Activated naive CD4-positive, alpha-beta T cell treated with anti-CD3 and anti-CD28 coated beads for 36 hours (primary cell): ENCODE measurements around the gene MAP1B. TPM values are rescaled to one million over a fixed set of nuclear protein-coding genes. Genes with fewer than 3 reads are reported as not detected.

ENCODE experiments used
- CTCF ChIA-PET: fragments of 350-600 bp; sonication (Branson Sonifier 250); formaldehyde crosslinking; loops from one replicate; lab custom pipeline; 2021; ENCODE audit warnings: antibody characterized with exemption; lab: Charles Lee
- DNase-seq: peaks from one replicate; pipeline ENCODE4 v3.0.0-alpha.2; 2020
- H3K27ac Mint-ChIP-seq: one replicate; pipeline ENCODE4 v1.8.0; 2021; ENCODE audit warnings: mild to moderate bottlenecking, mixed read lengths
- H3K27me3 Mint-ChIP-seq: one replicate; pipeline ENCODE4 v1.8.0; 2021; ENCODE audit warnings: low read depth, mixed read lengths
- H3K36me3 Mint-ChIP-seq: one replicate; pipeline ENCODE4 v1.8.0; 2021; ENCODE audit warnings: low read depth, mixed read lengths
- H3K4me1 Mint-ChIP-seq: one replicate; pipeline ENCODE4 v1.8.0; 2021; ENCODE audit warnings: low read depth, mixed read lengths
- H3K4me3 Mint-ChIP-seq: one replicate; pipeline ENCODE4 v1.8.0; 2021; ENCODE audit warnings: mild to moderate bottlenecking, moderate library complexity, mixed read lengths
- H3K9me3 Mint-ChIP-seq: one replicate; pipeline ENCODE4 v1.8.0; 2021; ENCODE audit warnings: mixed read lengths
- intact Hi-C: fragments of 100-400 bp; cut with micrococcal nuclease; formaldehyde crosslinking; loops from one replicate; pipeline ENCODE4 v1.15.1; 2023
- total RNA-seq, 2 experiments: library from RNA; stranded (reverse); gene quantifications; one replicate each; pipeline ENCODE4 v1.2.3, GENCODE V29; 2021

MAP1B gene
- total RNA-seq, 2 experiments from 2014 or later, result 0.14 to 0.32 TPM

GRCh38 chr5:72226950-72227349 lies 119.7 kb downstream of the MAP1B start:
- no peak for DNase-seq
- Mint-ChIP-seq H3K9me3 (no peaks in the 10 kb centered on the region), H3K27ac (no peak overlapping the region), H3K4me3 (no peak overlapping the region), H3K4me1 (peaks cover 10% of the 10 kb centered on the region), H3K36me3 (peaks cover 67% of the 10 kb centered on the region), H3K27me3 (no peaks in the 10 kb centered on the region)
- CTCF ChIA-PET, result no interaction called here
- intact Hi-C loops, result no loop called here

GRCh38 chr5:72228960-72229359 lies 121.7 kb downstream of the MAP1B start:
- H3K27me3 Mint-ChIP-seq, result no peaks in the 10 kb centered on the region
- no peak overlapping the region for H3K4me3 Mint-ChIP-seq
- no peaks in the 10 kb centered on the region for H3K9me3 Mint-ChIP-seq
- intact Hi-C loops, result no loop called here
- H3K4me1 Mint-ChIP-seq, result peaks cover 24% of the 10 kb centered on the region
- H3K36me3 Mint-ChIP-seq, result peaks cover 61% of the 10 kb centered on the region
- DNase-seq, result no peak
- H3K27ac Mint-ChIP-seq, result no peak overlapping the region
- CTCF ChIA-PET, result no interaction called here

GRCh38 chr5:72231991-72232703 lies 124.9 kb downstream of the MAP1B start:
- Mint-ChIP-seq H3K9me3 (no peaks in the 10 kb centered on the region), H3K4me1 (peaks cover 46% of the 10 kb centered on the region), H3K36me3 (peaks cover 48% of the 10 kb centered on the region), H3K27me3 (no peaks in the 10 kb centered on the region), H3K27ac (no peak overlapping the region), H3K4me3 (no peak overlapping the region)
- DNase-seq, result no peak
- CTCF ChIA-PET, result interaction anchor here (1.1 kb wide), 1 partner anchor 76 kb away, joined by 4 read pairs; no protein-coding TSS in a partner anchor
- intact Hi-C loops, result loop anchor here (5.0 kb wide), 2 partner anchors 615 to 930 kb away; no protein-coding TSS in a partner anchor

GRCh38 chr5:72232838-72233237 lies 125.6 kb downstream of the MAP1B start:
- no peak overlapping the region for H3K27ac Mint-ChIP-seq
- peaks cover 47% of the 10 kb centered on the region for H3K36me3 Mint-ChIP-seq
- intact Hi-C loops, result loop anchor here (5.0 kb wide), 2 partner anchors 614 to 929 kb away; no protein-coding TSS in a partner anchor
- CTCF ChIA-PET, result no interaction called here
- no peaks in the 10 kb centered on the region for H3K9me3 Mint-ChIP-seq
- no peaks in the 10 kb centered on the region for H3K27me3 Mint-ChIP-seq
- H3K4me1 Mint-ChIP-seq, result peaks cover 46% of the 10 kb centered on the region
- no peak overlapping the region for H3K4me3 Mint-ChIP-seq
- no peak for DNase-seq

- Mint-ChIP-seq H3K27ac (no peak overlapping the region), H3K36me3 (peaks cover 45% of the 10 kb centered on the region), H3K9me3 (no peaks in the 10 kb centered on the region), H3K27me3 (no peaks in the 10 kb centered on the region), H3K4me3 (no peak overlapping the region), H3K4me1 (peaks cover 46% of the 10 kb centered on the region)
- CTCF ChIA-PET, result interaction anchor here (1.1 kb wide), 1 partner anchor 14 kb away, joined by 5 read pairs; no protein-coding TSS in a partner anchor
- no peak for DNase-seq
- intact Hi-C loops, result loop anchor here (1.0 to 5.0 kb wide), 9 partner anchors 27 to 928 kb away; partner anchors contain the start of genes MRPS27 and PTCD2
These were observed 126.6 kb downstream of the MAP1B start for GRCh38 chr5:72233835-72234234.

GRCh38 chr5:72234265-72234700 lies 127.0 kb downstream of the MAP1B start:
- Mint-ChIP-seq H3K4me1 (peaks cover 46% of the 10 kb centered on the region), H3K36me3 (peaks cover 43% of the 10 kb centered on the region), H3K27me3 (no peaks in the 10 kb centered on the region), H3K9me3 (no peaks in the 10 kb centered on the region), H3K27ac (peak overlapping the region; percentile 30), H3K4me3 (no peak overlapping the region)
- CTCF ChIA-PET, result interaction anchor here (1.1 kb wide), 1 partner anchor 15 kb away, joined by 5 read pairs; no protein-coding TSS in a partner anchor
- intact Hi-C loops, result loop anchor here (1.0 to 5.0 kb wide), 9 partner anchors 27 to 928 kb away; partner anchors contain the start of genes MRPS27 and PTCD2
- peak; percentile 47 for DNase-seq

GRCh38 chr5:72234868-72235267 lies 127.6 kb downstream of the MAP1B start:
- CTCF ChIA-PET, result interaction anchor here (1.1 kb wide), 1 partner anchor 15 kb away, joined by 5 read pairs; no protein-coding TSS in a partner anchor
- no peak for DNase-seq
- intact Hi-C loops, result loop anchor here (1.0 to 5.0 kb wide), 9 partner anchors 28 to 927 kb away; partner anchors contain the start of genes MRPS27 and PTCD2
- Mint-ChIP-seq H3K27ac (no peak overlapping the region), H3K27me3 (no peaks in the 10 kb centered on the region), H3K9me3 (no peaks in the 10 kb centered on the region), H3K4me1 (peaks cover 46% of the 10 kb centered on the region), H3K36me3 (peaks cover 43% of the 10 kb centered on the region), H3K4me3 (no peak overlapping the region)

- Mint-ChIP-seq H3K27ac (no peak overlapping the region), H3K27me3 (no peaks in the 10 kb centered on the region), H3K9me3 (no peaks in the 10 kb centered on the region), H3K4me3 (no peak overlapping the region), H3K36me3 (peaks cover 36% of the 10 kb centered on the region), H3K4me1 (peaks cover 40% of the 10 kb centered on the region)
- no peak for DNase-seq
- intact Hi-C loops, result loop anchor here (2.0 kb wide), 1 partner anchor 111 kb away; no protein-coding TSS in a partner anchor
- CTCF ChIA-PET, result no interaction called here
These were observed 128.4 kb downstream of the MAP1B start for GRCh38 chr5:72235725-72236124.

- no peaks in the 10 kb centered on the region for H3K27me3 Mint-ChIP-seq
- peaks cover 32% of the 10 kb centered on the region for H3K4me1 Mint-ChIP-seq
- no peak for DNase-seq
- intact Hi-C loops, result no loop called here
- CTCF ChIA-PET, result no interaction called here
- no peaks in the 10 kb centered on the region for H3K9me3 Mint-ChIP-seq
- no peak overlapping the region for H3K27ac Mint-ChIP-seq
- H3K36me3 Mint-ChIP-seq, result peaks cover 30% of the 10 kb centered on the region
- H3K4me3 Mint-ChIP-seq, result no peak overlapping the region
These were observed 130.1 kb downstream of the MAP1B start for GRCh38 chr5:72237415-72237814.

GRCh38 chr5:72237879-72238278 lies 130.6 kb downstream of the MAP1B start:
- no peaks in the 10 kb centered on the region for H3K27me3 Mint-ChIP-seq
- H3K27ac Mint-ChIP-seq, result no peak overlapping the region
- CTCF ChIA-PET, result interaction anchor here (1.1 kb wide), 1 partner anchor 70 kb away, joined by 3 read pairs; no protein-coding TSS in a partner anchor
- H3K4me3 Mint-ChIP-seq, result no peak overlapping the region
- H3K36me3 Mint-ChIP-seq, result peaks cover 31% of the 10 kb centered on the region
- H3K9me3 Mint-ChIP-seq, result no peaks in the 10 kb centered on the region
- intact Hi-C loops, result no loop called here
- no peak for DNase-seq
- peaks cover 28% of the 10 kb centered on the region for H3K4me1 Mint-ChIP-seq

- H3K4me3 Mint-ChIP-seq, result no peak overlapping the region
- peaks cover 29% of the 10 kb centered on the region for H3K36me3 Mint-ChIP-seq
- CTCF ChIA-PET, result interaction anchor here (1.1 kb wide), 1 partner anchor 69 kb away, joined by 3 read pairs; no protein-coding TSS in a partner anchor
- no peaks in the 10 kb centered on the region for H3K27me3 Mint-ChIP-seq
- H3K9me3 Mint-ChIP-seq, result no peaks in the 10 kb centered on the region
- intact Hi-C loops, result no loop called here
- H3K27ac Mint-ChIP-seq, result no peak overlapping the region
- H3K4me1 Mint-ChIP-seq, result peaks cover 22% of the 10 kb centered on the region
- DNase-seq, result no peak
These were observed 131.6 kb downstream of the MAP1B start for GRCh38 chr5:72238712-72239445.

GRCh38 chr5:72241346-72242003 lies 134.2 kb downstream of the MAP1B start:
- CTCF ChIA-PET, result no interaction called here
- DNase-seq, result no peak
- intact Hi-C loops, result no loop called here
- Mint-ChIP-seq H3K27me3 (no peaks in the 10 kb centered on the region), H3K27ac (no peak overlapping the region), H3K4me3 (no peak overlapping the region), H3K36me3 (peaks cover 25% of the 10 kb centered on the region), H3K4me1 (peaks cover 10% of the 10 kb centered on the region), H3K9me3 (no peaks in the 10 kb centered on the region)
